WTC11 (cell line): ENCODE results near the gene GLRA2.

Experiments
- ARID4B ChIP-seq: sonication (generic); formaldehyde crosslinking; IDR thresholded peaks from 2 replicates; pipeline ENCODE4 v1.8.0; 2023; ENCODE audit warnings: missing genetic modification reagents, mild to moderate bottlenecking, borderline replicate concordance
- ATF6 ChIP-seq: sonication (generic); formaldehyde crosslinking; IDR thresholded peaks from 2 replicates; pipeline ENCODE4 v1.8.1; 2023; ENCODE audit warnings: mild to moderate bottlenecking, missing genetic modification reagents
- CREB1 ChIP-seq: sonication (generic); formaldehyde crosslinking; IDR thresholded peaks from 2 replicates; pipeline ENCODE4 v1.8.0; 2023; ENCODE audit warnings: mild to moderate bottlenecking, missing genetic modification reagents
- ELF4 ChIP-seq: sonication (generic); formaldehyde crosslinking; IDR thresholded peaks from 2 replicates; pipeline ENCODE4 v1.8.1; 2022; ENCODE audit warnings: low read depth, mild to moderate bottlenecking, moderate library complexity, missing genetic modification reagents
- FOXK1 ChIP-seq: sonication (generic); formaldehyde crosslinking; IDR thresholded peaks from 2 replicates; pipeline ENCODE4 v1.8.0; 2022; ENCODE audit warnings: mild to moderate bottlenecking, moderate library complexity, missing genetic modification reagents
- IRF2 ChIP-seq: sonication (generic); formaldehyde crosslinking; IDR thresholded peaks from 2 replicates; pipeline ENCODE4 v1.8.0; 2022; ENCODE audit warnings: low read depth, missing genetic modification reagents, borderline replicate concordance
- JUN ChIP-seq: sonication (generic); formaldehyde crosslinking; IDR thresholded peaks from 2 replicates; pipeline ENCODE4 v1.8.0; 2023; ENCODE audit warnings: mild to moderate bottlenecking, missing genetic modification reagents
- TEAD4 ChIP-seq: sonication (generic); formaldehyde crosslinking; IDR thresholded peaks from 2 replicates; pipeline ENCODE4 v1.8.0; 2022; ENCODE audit warnings: mild to moderate bottlenecking, missing genetic modification reagents
- ZBTB43 ChIP-seq: sonication (generic); formaldehyde crosslinking; IDR thresholded peaks from 2 replicates; pipeline ENCODE4 v1.8.1; 2023; ENCODE audit warnings: mild to moderate bottlenecking, missing genetic modification reagents
- TF ChIP-seq, protein P1 (sequence below): fragments of 200-600 bp; IDR thresholded peaks from 2 replicates; pipeline ENCODE4 v1.8.0; 2022; ENCODE audit warnings: antibody characterized with exemption
- TF ChIP-seq, protein P2 (sequence below): sonication (generic); formaldehyde crosslinking; IDR thresholded peaks from 2 replicates; pipeline ENCODE4 v1.8.0; 2022; ENCODE audit warnings: mild to moderate bottlenecking, missing genetic modification reagents

GRCh38 chrX:14618177-14618965 is 89.0 kb downstream of the GLRA2 start:
- TF ChIP-seq JUN (CRISPR knock-in tag) = no peak
- no peak for TF ChIP-seq CREB1 (CRISPR knock-in tag)
- TF ChIP-seq, protein P1, sequence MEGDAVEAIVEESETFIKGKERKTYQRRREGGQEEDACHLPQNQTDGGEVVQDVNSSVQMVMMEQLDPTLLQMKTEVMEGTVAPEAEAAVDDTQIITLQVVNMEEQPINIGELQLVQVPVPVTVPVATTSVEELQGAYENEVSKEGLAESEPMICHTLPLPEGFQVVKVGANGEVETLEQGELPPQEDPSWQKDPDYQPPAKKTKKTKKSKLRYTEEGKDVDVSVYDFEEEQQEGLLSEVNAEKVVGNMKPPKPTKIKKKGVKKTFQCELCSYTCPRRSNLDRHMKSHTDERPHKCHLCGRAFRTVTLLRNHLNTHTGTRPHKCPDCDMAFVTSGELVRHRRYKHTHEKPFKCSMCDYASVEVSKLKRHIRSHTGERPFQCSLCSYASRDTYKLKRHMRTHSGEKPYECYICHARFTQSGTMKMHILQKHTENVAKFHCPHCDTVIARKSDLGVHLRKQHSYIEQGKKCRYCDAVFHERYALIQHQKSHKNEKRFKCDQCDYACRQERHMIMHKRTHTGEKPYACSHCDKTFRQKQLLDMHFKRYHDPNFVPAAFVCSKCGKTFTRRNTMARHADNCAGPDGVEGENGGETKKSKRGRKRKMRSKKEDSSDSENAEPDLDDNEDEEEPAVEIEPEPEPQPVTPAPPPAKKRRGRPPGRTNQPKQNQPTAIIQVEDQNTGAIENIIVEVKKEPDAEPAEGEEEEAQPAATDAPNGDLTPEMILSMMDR = no peak
- TF ChIP-seq FOXK1 (CRISPR knock-in tag) = no peak
- TF ChIP-seq IRF2 (CRISPR knock-in tag) = no peak
- TF ChIP-seq TEAD4 (CRISPR knock-in tag) = no peak
- no peak for TF ChIP-seq ZBTB43
- TF ChIP-seq, protein P2, sequence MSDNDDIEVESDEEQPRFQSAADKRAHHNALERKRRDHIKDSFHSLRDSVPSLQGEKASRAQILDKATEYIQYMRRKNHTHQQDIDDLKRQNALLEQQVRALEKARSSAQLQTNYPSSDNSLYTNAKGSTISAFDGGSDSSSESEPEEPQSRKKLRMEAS (CRISPR knock-in tag) = no peak
- TF ChIP-seq ATF6 = no peak
- no peak for TF ChIP-seq ELF4 (CRISPR knock-in tag)
- TF ChIP-seq ARID4B (CRISPR knock-in tag) = no peak
